Spleen (tissue), 7 donors: ENCODE results near the gene MAP3K1.
A peak's percentile ranks its signal among the peaks of the same experiment; 100 is the strongest.

Source experiments
- POLR2A ChIP-seq, 3 donors: fragments of 450-650 bp; IDR thresholded peaks; one replicate each; pipeline ENCODE4 v1.5.1; 2017; ENCODE audit warnings: antibody characterized with exemption in 3 of 3, mild to moderate bottlenecking in 1 of 3
- POLR2AphosphoS5 ChIP-seq, 3 donors: sonication (generic); formaldehyde crosslinking; IDR thresholded peaks; one replicate each; pipeline ENCODE4 v1.5.1; 2017; ENCODE audit warnings: antibody characterized with exemption in 3 of 3
- TF ChIP-seq, protein P1 (sequence below), 11 experiments: fragments of 200-600 bp in 7 of 11; fragments of 450-650 bp in 4 of 11; sonication (generic) in 4 of 11; IDR thresholded peaks in 8 of 11; conservative IDR thresholded peaks in 3 of 11; 1 replicate in 7 of 11; 2 replicates in 4 of 11; pipeline versions ENCODE4 v1.4.0 to v1.8.0; 2016 to 2021; ENCODE audit warnings: antibody characterized with exemption in 11 of 11, inconsistent platforms in 4 of 11, mild to moderate bottlenecking in 1 of 11
- donor health status: DM: no; HTN: no; CAD: no; lungs with moderate emphysema.
- donor health status: DM: no; HTN: no; CAD: no.
- donor health status: DM: no; HTN: no; CAD: no.

DNA sequence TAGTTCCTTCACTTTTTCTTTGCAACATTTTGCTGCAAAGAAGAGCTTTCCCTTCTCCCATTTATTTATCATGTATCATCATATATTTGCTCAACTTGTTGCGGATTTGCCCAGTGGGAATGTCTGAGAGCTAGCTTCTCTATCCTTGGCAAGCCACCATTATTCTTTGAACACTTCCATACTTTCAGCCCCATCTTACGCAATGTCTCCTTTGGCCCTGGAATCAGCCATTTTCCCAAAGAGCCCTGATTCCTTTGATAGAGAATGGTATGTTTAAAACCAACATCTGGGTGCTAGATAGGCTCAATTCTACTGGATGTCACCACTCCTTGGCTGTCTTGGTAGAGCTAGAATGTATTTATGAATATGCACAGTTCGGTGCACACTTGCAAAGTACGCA, 81.4 kb downstream of the MAP3K1 start:
- TF ChIP-seq, protein P1, sequence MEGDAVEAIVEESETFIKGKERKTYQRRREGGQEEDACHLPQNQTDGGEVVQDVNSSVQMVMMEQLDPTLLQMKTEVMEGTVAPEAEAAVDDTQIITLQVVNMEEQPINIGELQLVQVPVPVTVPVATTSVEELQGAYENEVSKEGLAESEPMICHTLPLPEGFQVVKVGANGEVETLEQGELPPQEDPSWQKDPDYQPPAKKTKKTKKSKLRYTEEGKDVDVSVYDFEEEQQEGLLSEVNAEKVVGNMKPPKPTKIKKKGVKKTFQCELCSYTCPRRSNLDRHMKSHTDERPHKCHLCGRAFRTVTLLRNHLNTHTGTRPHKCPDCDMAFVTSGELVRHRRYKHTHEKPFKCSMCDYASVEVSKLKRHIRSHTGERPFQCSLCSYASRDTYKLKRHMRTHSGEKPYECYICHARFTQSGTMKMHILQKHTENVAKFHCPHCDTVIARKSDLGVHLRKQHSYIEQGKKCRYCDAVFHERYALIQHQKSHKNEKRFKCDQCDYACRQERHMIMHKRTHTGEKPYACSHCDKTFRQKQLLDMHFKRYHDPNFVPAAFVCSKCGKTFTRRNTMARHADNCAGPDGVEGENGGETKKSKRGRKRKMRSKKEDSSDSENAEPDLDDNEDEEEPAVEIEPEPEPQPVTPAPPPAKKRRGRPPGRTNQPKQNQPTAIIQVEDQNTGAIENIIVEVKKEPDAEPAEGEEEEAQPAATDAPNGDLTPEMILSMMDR (IDR thresholded peaks at IDR 0.05 in 8 of 11, conservative IDR thresholded peaks at IDR 0.05 in 3 of 11) = no peak
- peak in 1 of 3 donors; percentile 12 for TF ChIP-seq POLR2AphosphoS5 (IDR thresholded peaks at IDR 0.05)
- no peak for TF ChIP-seq POLR2A (IDR thresholded peaks at IDR 0.05)
